Measurements from ENCODE around the gene AMBRA1. TPM values are rescaled to one million over a fixed set of nuclear protein-coding genes. Genes with fewer than 3 reads are reported as not detected.
A peak's percentile ranks its signal among the peaks of the same experiment; 100 is the strongest.

AMBRA1 gene
- total RNA-seq, 4 donors from 2014 or later, result 20.0 to 28.9 (median 26.0) TPM

GRCh38 chr11:46565232-46565840, 28.5 kb downstream of the AMBRA1 start:
- H3K4me1 ChIP-seq, result peaks cover 10 to 33% (median 28%) of the 10 kb centered on the region in 4 donors
- H3K4me3 ChIP-seq, result no peak overlapping the region
- no peaks in the 10 kb centered on the region for H3K9me3 ChIP-seq
- intact Hi-C loops (cut with DNase I), result no loop called here
- no peak for DNase-seq (ENCODE audit: extremely low spot score)
- H3K27ac ChIP-seq (replicated peaks in 1 of 4), result no peak overlapping the region
- H3K36me3 ChIP-seq, result no peaks in the 10 kb centered on the region
- 72% methylated on average over 7 of the region's 7 CpGs for WGBS
- H3K27me3 ChIP-seq, result no peaks in the 10 kb centered on the region
- no peak for TF ChIP-seq POLR2AphosphoS5 (IDR thresholded peaks at IDR 0.05)
- no peak for TF ChIP-seq EP300 (IDR thresholded peaks at IDR 0.05)
- no peak for TF ChIP-seq POLR2A (IDR thresholded peaks at IDR 0.05; ENCODE audit: low read depth)
- TF ChIP-seq CTCF (IDR thresholded peaks at IDR 0.05), result no peak

- TF ChIP-seq CTCF (IDR thresholded peaks at IDR 0.05) (no peak), POLR2AphosphoS5 (IDR thresholded peaks at IDR 0.05) (no peak), EP300 (IDR thresholded peaks at IDR 0.05) (no peak), POLR2A (IDR thresholded peaks at IDR 0.05; ENCODE audit: low read depth) (no peak)
- intact Hi-C loops (cut with DNase I), result no loop called here
- Histone ChIP-seq H3K27me3 (no peaks in the 10 kb centered on the region), H3K27ac (replicated peaks in 1 of 4) (no peak overlapping the region), H3K4me1 (peaks cover 17 to 40% (median 34%) of the 10 kb centered on the region in 4 donors), H3K36me3 (no peaks in the 10 kb centered on the region), H3K9me3 (no peaks in the 10 kb centered on the region), H3K4me3 (no peak overlapping the region)
- WGBS, result 89% methylated on average over 1 of the region's 1 CpG
- DNase-seq (ENCODE audit: extremely low spot score), result no peak
These were observed 29.4 kb downstream of the AMBRA1 start for GRCh38 chr11:46564459-46564858.

GRCh38 chr11:46562527-46562926, 31.3 kb downstream of the AMBRA1 start:
- Histone ChIP-seq H3K4me3 (no peak overlapping the region), H3K27ac (replicated peaks in 1 of 4) (no peak overlapping the region), H3K4me1 (peaks cover 18 to 46% (median 37%) of the 10 kb centered on the region in 4 donors), H3K27me3 (no peaks in the 10 kb centered on the region), H3K9me3 (no peaks in the 10 kb centered on the region), H3K36me3 (no peaks in the 10 kb centered on the region)
- TF ChIP-seq CTCF (IDR thresholded peaks at IDR 0.05) (no peak), EP300 (IDR thresholded peaks at IDR 0.05) (no peak), POLR2AphosphoS5 (IDR thresholded peaks at IDR 0.05) (no peak), POLR2A (IDR thresholded peaks at IDR 0.05; ENCODE audit: low read depth) (no peak)
- no peak for DNase-seq (ENCODE audit: extremely low spot score)
- 92% methylated on average over 5 of the region's 5 CpGs for WGBS
- intact Hi-C loops (cut with DNase I), result no loop called here

GRCh38 chr11:46560300-46560991, 33.4 kb downstream of the AMBRA1 start:
- no peak for DNase-seq (ENCODE audit: extremely low spot score)
- 10% methylated on average over 6 of the region's 6 CpGs for WGBS
- H3K4me3 ChIP-seq, result peak overlapping the region; percentile 36 to 48 (median 46)
- no peaks in the 10 kb centered on the region for H3K36me3 ChIP-seq
- H3K27ac ChIP-seq (replicated peaks in 1 of 4), result peak overlapping the region; percentile 56 to 74 (median 70)
- no peaks in the 10 kb centered on the region for H3K27me3 ChIP-seq
- intact Hi-C loops (cut with DNase I), result no loop called here
- no peaks in the 10 kb centered on the region for H3K9me3 ChIP-seq
- TF ChIP-seq POLR2AphosphoS5 (IDR thresholded peaks at IDR 0.05) (no peak), POLR2A (IDR thresholded peaks at IDR 0.05; ENCODE audit: low read depth) (no peak), EP300 (IDR thresholded peaks at IDR 0.05) (no peak), CTCF (IDR thresholded peaks at IDR 0.05) (no peak)
- peaks cover 18 to 48% (median 41%) of the 10 kb centered on the region in 4 donors for H3K4me1 ChIP-seq
